Endothelial cell of umbilical vein (primary cell): ENCODE measurements around the gene BLOC1S2. TPM values are rescaled to one million over a fixed set of nuclear protein-coding genes. Genes with fewer than 3 reads are reported as not detected.

Source experiments
- BruUV-seq: library from RNA; stranded (reverse); fragments of 400-500 nt; replicated peaks from 2 replicates; lab custom pipeline; 2021; lab: Mats Ljungman, UMichigan
- CTCF ChIA-PET: fragments of 300-600, 350-600 bp; sonication (Branson Sonifier 250); formaldehyde crosslinking; loops from one replicate; lab custom pipeline; 2021; ENCODE audit warnings: antibody characterized with exemption, inconsistent platforms; lab: Charles Lee
- POLR2A ChIA-PET: fragments of 300-600, 350-600 bp; sonication (Branson Sonifier 250); formaldehyde crosslinking; loops from one replicate; lab custom pipeline; 2021; ENCODE audit warnings: antibody characterized with exemption, inconsistent platforms; lab: Charles Lee
- DNase-seq: peaks from one replicate; pipeline ENCODE4 v3.0.0-alpha.2; 2011; ENCODE audit warnings: low read depth, low spot score
- FAIRE-seq: peaks from 2 replicates; lab custom pipeline; 2011; peaks lifted over from hg19 to GRCh38; lab: Jason Lieb, UNC
- H2AFZ ChIP-seq: 2 replicates; pipeline ENCODE4 v1.6.0; 2012; ENCODE audit warnings: low read depth, low read length, control low read depth, inconsistent platforms
- H3K27ac ChIP-seq: 2 replicates; pipeline ENCODE4 v1.5.1; 2011; ENCODE audit warnings: low read depth, mild to moderate bottlenecking, control low read depth, low read length, moderate library complexity; ENCODE audit not compliant: insufficient read depth
- H3K27me3 ChIP-seq, 2 experiments: 2 replicates each; pipeline versions ENCODE4 v1.6.0 to v1.6.1; 2011; ENCODE audit warnings: low read length in 2 of 2, mixed read lengths in 1 of 2; ENCODE audit not compliant: control insufficient read depth in 2 of 2, insufficient read depth in 2 of 2
- H3K36me3 ChIP-seq, 2 experiments: 2 replicates in 1 of 2; 3 replicates in 1 of 2; pipeline ENCODE4 v1.5.1; 2011; ENCODE audit warnings: low read length in 2 of 2, mild to moderate bottlenecking in 1 of 2, moderate library complexity in 1 of 2; ENCODE audit not compliant: control insufficient read depth in 2 of 2, insufficient read depth in 2 of 2; ENCODE audit errors: extremely low read depth in 1 of 2
- H3K4me1 ChIP-seq: 3 replicates; pipeline ENCODE4 v1.5.1; 2011; ENCODE audit warnings: mild to moderate bottlenecking, low read length; ENCODE audit not compliant: control insufficient read depth, insufficient read depth; ENCODE audit errors: extremely low read depth
- H3K4me2 ChIP-seq: 2 replicates; pipeline ENCODE4 v1.6.1; 2011; ENCODE audit warnings: low read length, control low read depth, mixed read lengths; ENCODE audit not compliant: insufficient read depth
- H3K4me3 ChIP-seq, 3 experiments: fragments of 200-600 bp in 1 of 3; sonication (generic), shearing (Covaris generic) in 1 of 3; replicated peaks in 1 of 3; 2 replicates each; pipeline ENCODE4 v1.5.1; 2011 to 2016; ENCODE audit warnings: control low read depth in 3 of 3, low read length in 3 of 3, mild to moderate bottlenecking in 2 of 3, inconsistent platforms in 1 of 3, low read depth in 1 of 3, moderate library complexity in 1 of 3; ENCODE audit not compliant: insufficient read depth in 1 of 3
- H3K79me2 ChIP-seq: 2 replicates; pipeline ENCODE4 v1.6.0; 2012; ENCODE audit warnings: low read length, inconsistent platforms; ENCODE audit not compliant: control insufficient read depth, insufficient read depth
- H3K9ac ChIP-seq: replicated peaks from 2 replicates; pipeline ENCODE3; 2011; ENCODE audit warnings: low read length, control low read depth; ENCODE audit not compliant: insufficient read depth; ENCODE audit errors: extremely low read depth
- H3K9me1 ChIP-seq: replicated peaks from 3 replicates; pipeline ENCODE4 v1.6.0; 2011; ENCODE audit warnings: mild to moderate bottlenecking, low read length; ENCODE audit not compliant: control insufficient read depth, insufficient read depth; ENCODE audit errors: extremely low read depth
- H3K9me3 ChIP-seq: replicated peaks from 2 replicates; pipeline ENCODE4 v1.5.1; 2012; ENCODE audit warnings: low read length, inconsistent platforms; ENCODE audit not compliant: control insufficient read depth, insufficient read depth
- H4K20me1 ChIP-seq: replicated peaks from 2 replicates; pipeline ENCODE3; 2011; ENCODE audit warnings: mild to moderate bottlenecking, low read length; ENCODE audit not compliant: control insufficient read depth, insufficient read depth; ENCODE audit errors: extremely low read depth
- EZH2 ChIP-seq: IDR thresholded peaks from 2 replicates; pipeline ENCODE4 v1.6.1; 2012; ENCODE audit warnings: borderline replicate concordance, low read depth, mild to moderate bottlenecking, moderate library complexity, low read length, inconsistent platforms; ENCODE audit not compliant: severe bottlenecking
- FOS ChIP-seq: IDR thresholded peaks from 2 replicates; pipeline ENCODE4 v1.6.1; 2011; ENCODE audit warnings: mild to moderate bottlenecking, low read length, moderate library complexity, borderline replicate concordance; ENCODE audit not compliant: insufficient read depth
- GATA2 ChIP-seq: IDR thresholded peaks from 2 replicates; pipeline ENCODE4 v1.7.0; 2011; ENCODE audit warnings: low read depth, mild to moderate bottlenecking, moderate library complexity, mixed read lengths, low read length; ENCODE audit not compliant: insufficient read length, insufficient read depth
- JUN ChIP-seq: IDR thresholded peaks from 2 replicates; pipeline ENCODE4 v1.6.1; 2011; ENCODE audit warnings: borderline replicate concordance, low read depth; ENCODE audit not compliant: insufficient read length, insufficient read depth
- MYC ChIP-seq: IDR thresholded peaks from one replicate; pipeline ENCODE4 v1.6.1; 2011; ENCODE audit warnings: mild to moderate bottlenecking, low read depth, low read length
- POLR2A ChIP-seq: IDR thresholded peaks from 2 replicates; pipeline ENCODE4 v1.6.1; 2012; ENCODE audit warnings: low read depth, mild to moderate bottlenecking, control low read depth, low read length
- POLR2AphosphoS5 ChIP-seq: IDR thresholded peaks from 2 replicates; pipeline ENCODE4 v1.6.1; 2012; ENCODE audit warnings: low read depth, mild to moderate bottlenecking, control low read depth, low read length, moderate library complexity; ENCODE audit not compliant: insufficient read depth
- dilution Hi-C: fragments of 300-500 bp; cut with MboI; formaldehyde crosslinking; loops from one replicate; pipeline ENCODE4 v1.15.0; 2019; ENCODE audit warnings: low sequenced_read_pairs; ENCODE audit not compliant: extremely low pct_ligation_motif_present
- intact Hi-C: fragments of 100-400 bp; cut with micrococcal nuclease; formaldehyde crosslinking; loops from one replicate; pipeline ENCODE4 v1.10.0; 2022
- polyA plus RNA-seq, 4 experiments: library from polyadenylated mRNA; depleted of rRNA in 3 of 4; stranded (reverse) in 3 of 4; unstranded in 1 of 4; fragments of >200 nt; gene quantifications; 2 replicates each; pipeline versions ENCODE4 v1.2.1 to v1.2.3, GENCODE V29; 2011 to 2012; ENCODE audit warnings: missing spikeins in 1 of 4
- total RNA-seq: library from RNA; stranded (reverse); gene quantifications from 2 replicates; pipeline ENCODE4 v1.2.3, GENCODE V29; 2021
- TF ChIP-seq, protein P1 (sequence below), 2 donors: IDR thresholded peaks; 1 replicate in 1 of 2; 2 replicates in 1 of 2; pipeline ENCODE4 v1.5.1; 2011; ENCODE audit warnings: low read length in 2 of 2, mild to moderate bottlenecking in 2 of 2, moderate library complexity in 2 of 2, control low read depth in 1 of 2, inconsistent platforms in 1 of 2, low read depth in 1 of 2; ENCODE audit not compliant: insufficient read depth in 1 of 2; ENCODE audit errors: extremely low read depth in 1 of 2
- TF ChIP-seq, protein P2 (sequence below): IDR thresholded peaks from 2 replicates; pipeline ENCODE4 v1.6.1; 2011; ENCODE audit not compliant: insufficient read depth, insufficient read length

Gene BLOC1S2
- total and polyA plus RNA-seq, 2 donors (not counting 3 experiments of a cell fraction or from before 2014, with no cell fraction given): 18.7 to 45.9 TPM

DNA sequence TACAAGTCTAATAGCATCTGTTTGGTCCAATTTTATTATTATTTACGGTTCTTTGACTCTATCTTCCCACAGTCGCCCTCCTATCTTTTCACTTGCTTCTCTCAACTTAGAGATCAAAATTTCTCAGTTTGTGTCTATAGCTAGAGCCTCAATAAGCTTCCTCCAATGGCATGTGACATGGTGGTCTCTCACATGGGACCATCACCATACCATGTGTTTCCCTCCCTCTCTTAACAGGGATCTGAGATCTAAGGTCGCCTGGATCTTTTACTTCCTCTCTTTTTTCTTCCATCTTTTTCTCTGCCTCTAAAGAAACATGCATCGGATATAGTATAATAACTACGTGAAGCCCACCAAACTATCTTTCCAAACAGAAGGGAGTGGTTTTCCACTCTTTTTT is 41.7 kb upstream of the BLOC1S2 start:
- Histone ChIP-seq H3K27me3 (peaks cover 26 to 30% of the 10 kb centered on the region in 2 experiments), H2AFZ (no peak overlapping the region), H3K79me2 (no peaks in the 10 kb centered on the region), H3K9me1 (no peaks in the 10 kb centered on the region), H3K4me1 (no peaks in the 10 kb centered on the region), H3K27ac (no peak overlapping the region), H3K9me3 (no peaks in the 10 kb centered on the region), H4K20me1 (no peaks in the 10 kb centered on the region), H3K36me3 (no peaks in the 10 kb centered on the region), H3K9ac (no peak overlapping the region), H3K4me2 (no peak overlapping the region), H3K4me3 (no peak overlapping the region)
- CTCF ChIA-PET: interaction anchor here (0.5 to 2.4 kb wide), 3 partner anchors 9 to 303 kb away, joined by 3 to 6 read pairs (median 3); no protein-coding TSS in a partner anchor
- POLR2A ChIA-PET: no interaction called here
- TF ChIP-seq EZH2: no peak
- TF ChIP-seq POLR2AphosphoS5: no peak
- no peak for TF ChIP-seq MYC
- no peak for TF ChIP-seq JUN
- TF ChIP-seq, protein P1, sequence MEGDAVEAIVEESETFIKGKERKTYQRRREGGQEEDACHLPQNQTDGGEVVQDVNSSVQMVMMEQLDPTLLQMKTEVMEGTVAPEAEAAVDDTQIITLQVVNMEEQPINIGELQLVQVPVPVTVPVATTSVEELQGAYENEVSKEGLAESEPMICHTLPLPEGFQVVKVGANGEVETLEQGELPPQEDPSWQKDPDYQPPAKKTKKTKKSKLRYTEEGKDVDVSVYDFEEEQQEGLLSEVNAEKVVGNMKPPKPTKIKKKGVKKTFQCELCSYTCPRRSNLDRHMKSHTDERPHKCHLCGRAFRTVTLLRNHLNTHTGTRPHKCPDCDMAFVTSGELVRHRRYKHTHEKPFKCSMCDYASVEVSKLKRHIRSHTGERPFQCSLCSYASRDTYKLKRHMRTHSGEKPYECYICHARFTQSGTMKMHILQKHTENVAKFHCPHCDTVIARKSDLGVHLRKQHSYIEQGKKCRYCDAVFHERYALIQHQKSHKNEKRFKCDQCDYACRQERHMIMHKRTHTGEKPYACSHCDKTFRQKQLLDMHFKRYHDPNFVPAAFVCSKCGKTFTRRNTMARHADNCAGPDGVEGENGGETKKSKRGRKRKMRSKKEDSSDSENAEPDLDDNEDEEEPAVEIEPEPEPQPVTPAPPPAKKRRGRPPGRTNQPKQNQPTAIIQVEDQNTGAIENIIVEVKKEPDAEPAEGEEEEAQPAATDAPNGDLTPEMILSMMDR (IDR thresholded peaks at IDR 0.05; ENCODE audit: extremely low read depth in 1 of 2, insufficient read depth in 1 of 2, low read depth in 1 of 2, low read length in 2 of 2): no peak
- TF ChIP-seq POLR2A: no peak
- no peak for TF ChIP-seq GATA2
- TF ChIP-seq FOS: no peak
- TF ChIP-seq, protein P2, sequence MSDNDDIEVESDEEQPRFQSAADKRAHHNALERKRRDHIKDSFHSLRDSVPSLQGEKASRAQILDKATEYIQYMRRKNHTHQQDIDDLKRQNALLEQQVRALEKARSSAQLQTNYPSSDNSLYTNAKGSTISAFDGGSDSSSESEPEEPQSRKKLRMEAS: no peak
- intact Hi-C loops: no loop called here
- no TSS peak for BruUV-seq
- dilution Hi-C loops: no loop called here
- FAIRE-seq: no peak
- DNase-seq: no peak
